Sigmoid colon (tissue), 4 donors: ENCODE measurements around the gene NCF4.

ENCODE experiments used
- CTCF ChIP-seq, 4 experiments: fragments of 450-650 bp in 3 of 4; fragments of 200-600 bp in 1 of 4; IDR thresholded peaks; one replicate each; pipeline ENCODE4 v1.5.1; 2016 to 2019; ENCODE audit warnings: antibody characterized with exemption in 4 of 4, mild to moderate bottlenecking in 3 of 4, moderate library complexity in 2 of 4
- EP300 ChIP-seq, 4 donors: sonication (generic); formaldehyde crosslinking; IDR thresholded peaks; one replicate each; pipeline ENCODE4 v1.6.1; 2017; ENCODE audit warnings: antibody characterized with exemption in 4 of 4
- POLR2A ChIP-seq, 2 donors: fragments of 450-650 bp; IDR thresholded peaks; one replicate each; pipeline ENCODE4 v1.6.1; 2016; ENCODE audit warnings: antibody characterized with exemption in 2 of 2, mild to moderate bottlenecking in 2 of 2, moderate library complexity in 2 of 2

GRCh38 chr22:36910461-36910860 is 49.7 kb downstream of the NCF4 start:
- TF ChIP-seq CTCF (IDR thresholded peaks at IDR 0.05) (no peak), POLR2A (IDR thresholded peaks at IDR 0.05) (no peak), EP300 (IDR thresholded peaks at IDR 0.05) (no peak)
